ENCODE results near the gene TEX14. TPM values are rescaled to one million over a fixed set of nuclear protein-coding genes. Genes with fewer than 3 reads are reported as not detected.
"Not testable (repeated sequence)": the region's sequence is repeated elsewhere in the genome, so short reads cannot be mapped to it uniquely, and the experiment has no call there.

TEX14 gene
- total RNA-seq, 6 donors from 2014 or later: 0.10 to 1.4 (median 0.63) TPM

DNA sequence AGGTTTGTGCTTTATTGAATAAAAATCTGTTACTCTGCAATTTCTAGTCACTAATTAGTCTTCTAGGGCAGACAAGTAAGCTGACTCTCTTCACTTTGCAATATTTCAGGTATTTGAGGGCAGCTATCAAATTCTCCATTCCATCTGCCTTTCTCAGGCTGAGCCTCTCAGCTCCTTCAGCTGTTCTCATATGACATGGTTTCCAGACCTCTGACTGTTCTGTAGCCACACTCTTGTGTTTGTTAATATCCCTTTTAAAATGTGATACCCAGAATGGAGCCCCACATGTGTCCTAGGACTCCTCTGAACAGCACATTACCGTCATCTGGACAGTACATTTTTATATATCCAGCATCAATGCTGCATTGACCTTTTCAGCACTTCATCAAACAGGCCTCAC, 131.3 kb downstream of the TEX14 start:
- WGBS, 2 donors: 79% methylated on average over 1 of the region's 1 CpG
- H3K27ac ChIP-seq: no peak overlapping the region

DNA sequence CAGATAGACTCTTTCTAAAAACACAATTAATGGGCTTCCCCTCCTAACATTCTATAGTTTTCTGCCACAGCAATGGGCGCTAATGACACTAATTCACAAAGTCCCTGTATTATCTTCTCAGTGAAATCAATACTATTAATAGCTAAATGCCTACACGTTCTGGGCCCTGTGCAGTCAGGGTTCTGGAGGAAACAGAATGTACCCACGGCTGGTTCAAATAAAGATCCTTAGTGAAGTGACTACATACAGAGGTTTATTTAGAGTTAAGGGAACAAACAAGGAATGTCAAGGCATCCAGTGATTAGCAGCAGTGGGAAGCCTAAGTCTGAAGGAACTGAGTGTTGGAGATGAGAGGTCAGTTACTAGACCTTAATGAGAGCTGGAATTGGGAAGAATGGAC, 133.9 kb downstream of the TEX14 start:
- H3K4me1 ChIP-seq: no peaks in the 10 kb centered on the region
- no peaks in the 10 kb centered on the region for H3K36me3 ChIP-seq
- TF ChIP-seq, protein P1, sequence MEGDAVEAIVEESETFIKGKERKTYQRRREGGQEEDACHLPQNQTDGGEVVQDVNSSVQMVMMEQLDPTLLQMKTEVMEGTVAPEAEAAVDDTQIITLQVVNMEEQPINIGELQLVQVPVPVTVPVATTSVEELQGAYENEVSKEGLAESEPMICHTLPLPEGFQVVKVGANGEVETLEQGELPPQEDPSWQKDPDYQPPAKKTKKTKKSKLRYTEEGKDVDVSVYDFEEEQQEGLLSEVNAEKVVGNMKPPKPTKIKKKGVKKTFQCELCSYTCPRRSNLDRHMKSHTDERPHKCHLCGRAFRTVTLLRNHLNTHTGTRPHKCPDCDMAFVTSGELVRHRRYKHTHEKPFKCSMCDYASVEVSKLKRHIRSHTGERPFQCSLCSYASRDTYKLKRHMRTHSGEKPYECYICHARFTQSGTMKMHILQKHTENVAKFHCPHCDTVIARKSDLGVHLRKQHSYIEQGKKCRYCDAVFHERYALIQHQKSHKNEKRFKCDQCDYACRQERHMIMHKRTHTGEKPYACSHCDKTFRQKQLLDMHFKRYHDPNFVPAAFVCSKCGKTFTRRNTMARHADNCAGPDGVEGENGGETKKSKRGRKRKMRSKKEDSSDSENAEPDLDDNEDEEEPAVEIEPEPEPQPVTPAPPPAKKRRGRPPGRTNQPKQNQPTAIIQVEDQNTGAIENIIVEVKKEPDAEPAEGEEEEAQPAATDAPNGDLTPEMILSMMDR (IDR thresholded peaks at IDR 0.05): no peak
- no peak for TF ChIP-seq POLR2A (IDR thresholded peaks at IDR 0.05)
- TF ChIP-seq EP300 (IDR thresholded peaks at IDR 0.05): no peak
- no peak for TF ChIP-seq POLR2AphosphoS5 (IDR thresholded peaks at IDR 0.05)
- WGBS, 2 donors: 76 to 91% methylated on average over 3 of the region's 3 CpGs
- H3K4me3 ChIP-seq: no peak overlapping the region
- ATAC-seq (ENCODE audit: low FRiP score in 2 of 2): no peak
- H3K9me3 ChIP-seq: no peaks in the 10 kb centered on the region
- no peak overlapping the region for H3K27ac ChIP-seq
- H3K27me3 ChIP-seq: no peaks in the 10 kb centered on the region
- DNase-seq: no peak

More for the DNA sequence above, 131.3 kb downstream of the TEX14 start:
- DNase-seq (no peak), ATAC-seq (ENCODE audit: low FRiP score in 2 of 2) (no peak)
- Histone ChIP-seq H3K27me3 (no peaks in the 10 kb centered on the region), H3K4me1 (no peaks in the 10 kb centered on the region), H3K36me3 (no peaks in the 10 kb centered on the region), H3K4me3 (no peak overlapping the region), H3K9me3 (no peaks in the 10 kb centered on the region)
- no peak for TF ChIP-seq EP300 (IDR thresholded peaks at IDR 0.05)

DNA sequence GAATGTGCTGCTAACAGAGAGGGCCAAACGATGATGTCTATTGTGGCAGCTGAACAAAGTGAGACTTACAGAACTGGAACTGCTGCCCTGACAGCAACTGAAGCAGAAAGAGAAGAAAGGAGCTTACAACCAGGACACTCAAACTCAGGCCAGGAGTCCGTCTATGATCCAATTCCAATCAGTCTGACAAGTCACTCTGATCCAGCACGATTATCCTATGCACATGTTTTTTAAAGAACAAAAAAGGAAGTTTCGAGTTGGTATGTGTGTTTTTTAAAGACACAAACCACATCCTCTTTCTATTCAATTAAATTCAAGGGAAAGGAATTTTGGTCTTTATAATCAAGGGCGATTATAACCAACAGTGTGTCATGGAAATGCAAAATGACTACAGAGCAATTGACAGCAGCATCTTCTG, 135.0 kb downstream of the TEX14 start:
- ATAC-seq (ENCODE audit: low FRiP score in 2 of 2) (no peak), DNase-seq (no peak)
- Histone ChIP-seq H3K9me3 (no peaks in the 10 kb centered on the region), H3K4me3 (no peak overlapping the region), H3K4me1 (no peaks in the 10 kb centered on the region), H3K27me3 (no peaks in the 10 kb centered on the region), H3K27ac (no peak overlapping the region), H3K36me3 (no peaks in the 10 kb centered on the region)
- TF ChIP-seq POLR2AphosphoS5 (IDR thresholded peaks at IDR 0.05) (no peak), POLR2A (IDR thresholded peaks at IDR 0.05) (no peak), EP300 (IDR thresholded peaks at IDR 0.05) (no peak)
- TF ChIP-seq, protein P1 (IDR thresholded peaks at IDR 0.05): no peak
- 45 to 48% methylated on average over 5 of the region's 5 CpGs for WGBS, 2 donors

DNA sequence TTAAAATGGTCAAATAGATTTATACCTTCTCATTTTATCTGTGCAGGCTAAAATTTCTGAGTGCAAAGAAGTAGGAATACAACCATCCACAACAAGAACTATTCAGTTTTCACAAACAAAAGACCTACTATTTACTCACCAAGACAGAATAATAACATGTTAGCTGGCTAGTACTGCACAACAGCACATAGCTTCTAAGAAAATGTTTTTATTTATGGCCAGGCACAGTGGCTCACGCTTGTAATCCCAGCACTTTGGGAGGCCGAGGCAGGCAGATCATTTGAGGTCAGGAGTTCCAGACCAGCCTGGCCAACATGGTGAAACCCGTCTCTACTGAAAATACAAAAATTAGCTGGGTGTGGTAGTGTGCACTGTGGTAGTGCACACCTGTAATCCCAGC, 136.7 kb downstream of the TEX14 start:
- H3K9me3 ChIP-seq; DNase-seq; H3K4me1 ChIP-seq; H3K4me3 ChIP-seq; ATAC-seq (ENCODE audit: low FRiP score in 2 of 2); H3K36me3 ChIP-seq; H3K27ac ChIP-seq; H3K27me3 ChIP-seq: not testable (repeated sequence)
- WGBS, 2 donors: 90 to 100% methylated on average over 3 of the region's 3 CpGs

DNA sequence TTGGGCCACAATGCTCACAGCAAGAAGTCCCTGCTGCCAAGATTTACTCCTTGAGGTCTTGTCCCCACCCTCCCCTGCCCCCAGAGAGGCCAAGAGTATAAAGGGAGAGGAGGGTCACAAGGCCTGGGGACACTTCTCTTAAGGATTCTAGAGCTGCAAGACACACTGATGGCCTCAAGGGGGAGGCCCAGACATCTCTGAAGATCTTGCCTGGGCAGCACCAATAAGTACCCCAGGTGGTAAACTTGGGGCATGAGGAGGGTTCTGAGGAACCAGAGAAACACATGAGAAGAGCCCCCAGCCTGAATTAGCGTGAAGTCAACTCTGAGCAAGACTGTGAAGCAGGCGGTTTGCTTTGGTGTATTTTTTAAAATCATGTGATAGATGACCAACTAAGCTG, 150.6 kb downstream of the TEX14 start:
- no peak for ATAC-seq (ENCODE audit: low FRiP score in 2 of 2)
- no peak overlapping the region for H3K4me3 ChIP-seq
- no peaks in the 10 kb centered on the region for H3K27me3 ChIP-seq
- no peak for DNase-seq
- H3K27ac ChIP-seq: no peak overlapping the region
- H3K9me3 ChIP-seq: no peaks in the 10 kb centered on the region
- TF ChIP-seq, protein P1 (IDR thresholded peaks at IDR 0.05): peak in 3 of 6 experiments; percentile 6 to 13 (median 8)
- TF ChIP-seq POLR2A (IDR thresholded peaks at IDR 0.05): no peak
- 88 to 96% methylated on average over 2 of the region's 2 CpGs for WGBS, 2 donors
- peaks cover 4 to 10% (median 7%) of the 10 kb centered on the region in 4 donors for H3K4me1 ChIP-seq
- H3K36me3 ChIP-seq: no peaks in the 10 kb centered on the region

DNA sequence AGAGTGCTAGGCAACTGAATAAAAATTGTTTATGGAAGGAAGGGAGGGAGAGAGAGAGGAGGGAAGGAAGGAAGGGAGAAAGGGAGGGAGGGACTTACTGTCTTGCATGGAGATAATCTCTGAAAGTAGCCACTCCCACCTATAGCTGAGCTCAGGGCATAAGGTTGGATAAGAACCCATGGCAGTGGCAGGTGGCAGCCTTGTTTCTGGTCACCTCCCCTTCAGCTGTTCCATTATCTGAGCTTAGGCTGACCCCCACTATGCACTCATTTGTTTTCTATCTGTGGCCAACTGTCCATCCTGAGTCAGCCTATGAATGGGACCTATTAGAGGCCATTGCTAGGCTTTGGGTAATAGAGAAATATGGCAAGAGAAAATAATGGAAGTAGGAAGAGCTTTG, 152.1 kb downstream of the TEX14 start:
- no peaks in the 10 kb centered on the region for H3K9me3 ChIP-seq
- no peak for ATAC-seq (ENCODE audit: low FRiP score in 2 of 2)
- H3K4me3 ChIP-seq: no peak overlapping the region
- H3K27ac ChIP-seq: peak overlapping the region in 1 of 4 donors; percentile 4
- no peaks in the 10 kb centered on the region for H3K36me3 ChIP-seq
- DNase-seq: no peak
- H3K4me1 ChIP-seq: peaks cover 4 to 16% (median 7%) of the 10 kb centered on the region in 4 donors
- no peaks in the 10 kb centered on the region for H3K27me3 ChIP-seq
- no peak for TF ChIP-seq POLR2AphosphoS5 (IDR thresholded peaks at IDR 0.05)
- TF ChIP-seq, protein P1 (IDR thresholded peaks at IDR 0.05): no peak
- no peak for TF ChIP-seq POLR2A (IDR thresholded peaks at IDR 0.05)
- no peak for TF ChIP-seq EP300 (IDR thresholded peaks at IDR 0.05)
